Stimulated activated CD4-positive, alpha-beta T cell treated with anti-CD3 and anti-CD28 coated beads, Interleukin-2, amount 100 ng/mL, for 48 hours (primary cell): ENCODE measurements around the gene PRKCZ.
A peak's percentile ranks its signal among the peaks of the same experiment; 100 is the strongest.

ENCODE experiments used
- DNase-seq, 2 donors: peaks; one replicate each; pipeline ENCODE4 v3.0.0-alpha.2; 2020

The PRKCZ gene

GRCh38 chr1:2163205-2163604, 113.0 kb downstream of the PRKCZ start:
- no peak for DNase-seq

- DNase-seq = no peak
These were observed 115.4 kb downstream of the PRKCZ start for GRCh38 chr1:2165646-2166045.

GRCh38 chr1:2166254-2166653, 116.0 kb downstream of the PRKCZ start:
- DNase-seq = no peak

- DNase-seq = no peak
These were observed 116.5 kb downstream of the PRKCZ start for GRCh38 chr1:2166695-2167094.

GRCh38 chr1:2168090-2168489, 117.9 kb downstream of the PRKCZ start:
- DNase-seq = no peak

DNA sequence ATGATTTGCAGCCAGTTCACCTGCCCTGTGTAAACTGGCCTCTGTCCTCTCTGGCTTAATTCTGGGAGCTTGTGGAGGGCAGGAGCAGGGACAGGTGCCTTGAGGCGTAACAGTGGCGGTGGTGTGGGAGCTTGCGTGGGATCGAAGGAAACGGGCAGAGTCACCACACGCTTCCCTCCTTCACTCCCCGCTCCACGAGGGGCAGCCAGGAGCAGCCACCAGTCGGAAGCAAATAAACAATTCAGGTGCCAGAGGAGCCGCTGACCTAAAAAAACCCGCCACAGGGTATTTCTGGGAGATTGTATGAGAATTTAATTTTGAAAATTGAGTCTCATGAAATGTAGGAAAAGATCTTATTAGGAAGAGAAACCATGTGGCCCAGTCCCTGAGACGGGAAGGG, 118.3 kb downstream of the PRKCZ start:
- no peak for DNase-seq

DNA sequence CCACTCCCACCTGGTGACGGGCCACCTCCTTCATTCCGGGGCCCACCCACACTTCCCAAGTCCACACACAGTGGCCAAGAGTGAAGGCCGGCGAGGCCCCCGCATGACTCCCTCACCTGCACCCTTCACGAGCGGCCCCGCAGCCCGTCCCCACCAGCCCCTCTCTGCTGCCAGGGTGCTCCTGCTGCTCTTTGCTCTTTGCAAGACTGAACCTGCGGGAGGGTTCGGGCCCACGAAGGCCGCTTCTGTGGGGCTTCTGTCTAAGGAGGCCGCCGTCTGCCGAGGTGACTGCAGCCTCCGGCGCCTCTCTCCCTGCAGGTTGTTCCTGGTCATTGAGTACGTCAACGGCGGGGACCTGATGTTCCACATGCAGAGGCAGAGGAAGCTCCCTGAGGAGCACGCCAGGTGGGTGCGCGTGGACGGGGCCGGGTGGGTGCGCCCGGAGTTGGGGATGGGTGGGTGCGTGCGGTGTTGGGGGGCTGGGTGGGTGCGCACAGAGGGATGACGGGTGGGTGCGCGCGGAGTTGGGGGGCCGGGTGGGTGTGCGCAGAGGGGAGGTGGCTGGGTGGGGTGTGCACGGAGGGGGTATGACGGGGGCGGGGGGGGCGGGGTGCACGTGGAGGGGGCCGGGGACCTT, 119.1 kb downstream of the PRKCZ start:
- DNase-seq = no peak

DNA sequence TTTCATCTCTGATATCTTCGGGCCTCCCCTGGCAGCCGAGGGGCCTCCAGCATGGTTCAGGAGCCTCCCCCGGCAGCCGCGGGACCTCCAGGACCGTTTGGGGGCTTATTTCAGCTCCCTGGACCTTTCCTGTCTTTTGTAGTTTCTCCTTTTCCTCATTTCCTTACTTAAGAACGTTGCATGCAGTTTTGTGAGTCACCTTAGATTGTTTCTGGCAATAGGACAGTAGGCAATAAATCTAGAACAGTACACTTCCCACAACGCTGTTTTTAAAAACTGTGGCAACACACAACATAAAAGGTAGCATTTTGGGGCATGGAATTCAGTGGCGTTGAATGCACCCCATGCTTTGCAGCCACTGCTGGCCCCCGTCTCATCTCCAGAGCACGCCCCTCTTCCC, 120.0 kb downstream of the PRKCZ start:
- no peak for DNase-seq

DNA sequence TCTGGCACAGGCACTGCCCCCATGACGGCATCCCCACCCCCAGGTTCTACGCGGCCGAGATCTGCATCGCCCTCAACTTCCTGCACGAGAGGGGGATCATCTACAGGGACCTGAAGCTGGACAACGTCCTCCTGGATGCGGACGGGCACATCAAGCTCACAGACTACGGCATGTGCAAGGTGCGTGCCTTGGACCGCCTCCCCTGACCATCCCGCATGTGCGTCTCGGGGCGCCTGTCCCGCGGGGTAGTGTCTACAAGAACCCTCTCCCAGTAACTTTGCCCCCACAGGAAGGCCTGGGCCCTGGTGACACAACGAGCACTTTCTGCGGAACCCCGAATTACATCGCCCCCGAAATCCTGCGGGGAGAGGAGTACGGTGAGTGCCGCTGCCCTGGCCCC, 121.8 kb downstream of the PRKCZ start:
- DNase-seq = no peak

DNA sequence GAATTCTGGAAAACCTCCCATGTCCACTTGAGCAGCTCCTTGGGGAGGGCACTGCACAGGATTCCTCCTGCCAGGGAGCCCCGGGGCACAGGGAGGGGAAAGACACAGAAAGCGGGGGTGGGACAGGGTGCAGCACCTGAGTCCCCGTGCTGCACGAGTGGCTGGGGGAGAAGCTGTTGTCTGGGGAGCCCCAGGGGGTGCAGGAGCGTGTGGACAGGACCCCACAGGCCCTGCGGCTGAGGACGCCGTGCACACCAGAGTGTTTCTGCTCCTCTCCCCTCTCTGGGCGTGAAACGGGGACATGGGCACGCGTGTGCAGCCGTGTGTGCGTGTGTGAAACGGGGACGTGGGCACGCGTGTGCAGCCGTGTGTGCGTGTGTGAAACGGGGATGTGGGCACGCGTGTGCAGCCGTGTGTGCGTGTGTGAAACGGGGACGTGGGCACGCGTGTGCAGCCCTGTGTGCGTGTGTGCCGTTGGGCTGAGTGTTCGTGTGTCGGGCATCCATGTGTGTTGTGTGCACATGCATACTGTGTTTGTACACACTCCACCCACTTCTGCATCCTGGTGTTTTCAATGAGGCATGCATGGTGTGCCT, 122.4 kb downstream of the PRKCZ start:
- no peak for DNase-seq

- no peak for DNase-seq
These were observed 123.5 kb downstream of the PRKCZ start for GRCh38 chr1:2173546-2174347.

GRCh38 chr1:2174348-2175054, 124.3 kb downstream of the PRKCZ start:
- peak; percentile 41 to 51 for DNase-seq

GRCh38 chr1:2175055-2175414, 124.8 kb downstream of the PRKCZ start:
- no peak for DNase-seq

DNA sequence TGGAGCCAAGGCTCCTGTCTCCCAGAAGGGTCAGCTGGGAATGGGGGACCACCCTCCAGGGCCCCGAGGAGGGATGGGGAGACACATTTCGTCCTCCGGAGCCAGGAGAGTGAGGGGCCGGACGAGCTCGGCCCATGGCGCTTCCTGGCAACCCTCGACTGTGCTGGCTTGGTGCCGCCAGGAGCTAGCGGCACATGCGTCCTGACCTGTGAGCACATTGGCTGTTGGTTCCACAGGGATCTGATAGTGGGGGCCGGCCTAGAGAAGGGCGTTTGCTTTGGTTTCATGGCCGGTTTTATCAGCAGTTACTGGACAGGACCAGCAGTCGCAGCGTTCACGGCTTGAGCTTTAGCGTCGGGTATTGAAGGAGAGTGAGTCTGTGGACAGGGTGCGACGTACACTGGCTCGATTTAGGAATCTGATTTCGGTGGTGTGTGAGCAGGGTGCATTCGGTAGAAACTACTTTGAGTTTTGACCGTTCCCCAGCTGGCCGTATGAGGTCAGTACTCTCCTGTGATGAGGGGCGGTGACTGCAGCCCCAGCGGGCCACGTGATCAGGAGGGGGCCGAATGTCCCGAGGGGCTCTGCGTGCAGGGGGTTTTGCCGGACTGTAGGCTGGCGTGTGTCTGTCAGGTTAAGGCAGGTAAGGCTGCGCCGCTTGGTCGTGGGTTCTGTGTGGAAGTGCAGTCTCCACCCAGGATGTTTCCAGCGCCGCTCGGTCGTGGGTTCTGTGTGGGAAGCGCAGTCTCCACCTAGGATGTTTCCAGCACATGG, 125.7 kb downstream of the PRKCZ start:
- DNase-seq = no peak

GRCh38 chr1:2176615-2177014, 126.4 kb downstream of the PRKCZ start:
- DNase-seq = no peak

DNA sequence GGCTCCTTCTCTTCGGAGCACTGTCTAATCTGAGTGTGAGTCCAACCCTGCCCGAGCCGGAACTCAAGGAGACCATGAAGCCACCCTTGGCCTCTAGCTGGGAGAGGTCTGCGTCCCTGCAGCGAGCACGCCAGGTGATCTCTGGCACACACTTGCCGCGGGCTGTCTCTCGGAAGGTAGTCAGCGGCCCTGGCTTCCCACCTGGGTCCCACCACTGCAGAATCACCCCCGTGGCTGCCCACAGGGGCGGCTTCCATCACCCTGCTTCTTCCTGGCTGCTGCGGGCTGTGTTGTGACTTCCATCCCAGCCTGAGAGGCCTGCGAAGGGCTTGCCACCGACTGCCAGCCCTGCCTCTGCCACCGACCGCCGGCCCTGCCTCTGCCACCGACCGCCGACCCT, 127.3 kb downstream of the PRKCZ start:
- DNase-seq = no peak

DNA sequence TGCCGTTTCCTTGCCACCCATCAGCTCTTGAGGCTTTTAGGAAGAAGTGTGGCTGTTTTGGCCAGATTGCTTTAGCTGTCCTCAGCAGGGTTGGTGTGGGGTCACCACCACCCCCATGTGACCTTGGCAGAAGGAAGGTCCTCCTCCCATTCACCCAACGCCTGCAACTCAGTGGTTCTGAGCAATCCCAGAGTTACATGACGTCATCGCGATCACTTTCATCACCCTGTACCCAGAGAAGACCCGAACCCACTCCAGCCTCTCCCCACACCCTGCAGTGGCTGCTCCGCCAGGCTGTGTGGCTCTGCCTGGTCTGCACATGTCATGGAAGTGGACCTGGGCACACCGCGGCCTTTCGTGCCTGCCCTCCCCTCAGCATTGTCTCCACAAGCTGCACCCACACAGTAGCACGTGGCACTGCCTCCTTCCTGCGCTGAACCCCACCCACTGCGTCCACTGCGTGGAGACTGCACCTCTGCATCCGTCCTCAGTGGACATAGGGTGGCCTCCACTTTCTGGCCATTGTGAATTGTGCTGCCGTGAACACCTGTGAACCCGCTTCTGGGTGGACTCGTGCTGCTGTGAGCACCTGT, 127.8 kb downstream of the PRKCZ start:
- no peak for DNase-seq

DNA sequence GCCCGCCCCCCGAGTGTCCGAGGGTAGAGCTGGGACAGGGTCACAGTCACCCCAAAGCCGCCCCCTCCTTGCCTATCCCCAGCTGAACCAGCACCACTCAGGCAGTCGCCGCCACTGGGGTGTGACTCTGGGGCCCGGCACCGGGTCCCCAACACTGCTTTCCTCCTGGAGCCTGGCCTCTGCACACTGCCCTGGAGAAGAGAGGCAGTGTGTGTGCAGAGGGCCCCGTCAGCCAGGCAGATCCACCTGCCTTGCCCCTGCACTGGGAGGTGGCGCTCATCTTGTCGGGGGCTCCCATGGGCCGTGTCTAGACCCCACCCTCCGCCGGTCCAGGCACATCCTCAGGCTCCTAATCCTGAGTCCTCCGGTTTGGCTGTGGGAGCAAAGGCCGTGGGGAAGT, 128.7 kb downstream of the PRKCZ start:
- no peak for DNase-seq

- no peak for DNase-seq
These were observed 129.2 kb downstream of the PRKCZ start for GRCh38 chr1:2179283-2180013.

DNA sequence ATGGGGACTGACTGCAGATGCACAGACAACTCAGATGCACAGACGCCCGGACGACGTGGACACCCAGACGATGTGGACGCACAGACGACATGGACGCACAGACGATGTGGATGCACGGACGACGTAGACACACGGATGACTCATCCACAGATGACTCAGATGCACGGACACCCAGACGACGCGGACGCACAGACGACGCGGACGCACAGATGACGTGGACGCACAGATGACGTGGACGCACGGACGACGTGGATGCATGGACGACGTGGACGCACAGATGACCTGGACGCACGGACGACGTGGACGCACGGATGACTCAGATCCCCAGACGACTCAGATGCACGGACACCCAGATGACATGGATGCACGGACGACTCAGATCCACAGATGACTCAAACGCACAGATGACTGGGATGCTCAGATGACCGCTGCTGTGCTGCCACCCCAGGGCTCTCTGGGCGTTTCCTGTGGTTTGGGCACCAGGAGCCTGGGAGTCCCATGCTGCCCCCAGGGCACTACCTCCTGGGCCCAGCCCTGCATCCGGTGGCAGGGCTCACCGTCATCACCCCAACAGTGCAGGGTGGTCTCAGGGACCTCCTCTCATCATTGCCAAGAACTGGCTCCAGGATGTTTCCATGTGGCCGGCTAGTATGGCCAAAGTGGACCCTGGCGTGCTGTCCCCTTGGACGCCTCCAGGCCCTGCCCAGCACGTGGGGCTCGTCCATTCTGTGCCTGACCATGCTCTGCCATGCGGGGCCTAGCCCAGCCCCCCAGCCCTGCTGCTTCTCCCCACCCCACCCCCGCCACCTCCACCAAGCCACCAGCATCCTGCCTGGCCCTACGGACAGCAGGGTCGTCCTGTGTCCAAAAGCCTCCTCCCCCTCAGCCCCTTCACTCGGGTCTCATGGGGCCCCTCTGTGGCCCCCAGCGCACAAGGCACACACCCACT, 130.4 kb downstream of the PRKCZ start:
- DNase-seq = no peak

DNA sequence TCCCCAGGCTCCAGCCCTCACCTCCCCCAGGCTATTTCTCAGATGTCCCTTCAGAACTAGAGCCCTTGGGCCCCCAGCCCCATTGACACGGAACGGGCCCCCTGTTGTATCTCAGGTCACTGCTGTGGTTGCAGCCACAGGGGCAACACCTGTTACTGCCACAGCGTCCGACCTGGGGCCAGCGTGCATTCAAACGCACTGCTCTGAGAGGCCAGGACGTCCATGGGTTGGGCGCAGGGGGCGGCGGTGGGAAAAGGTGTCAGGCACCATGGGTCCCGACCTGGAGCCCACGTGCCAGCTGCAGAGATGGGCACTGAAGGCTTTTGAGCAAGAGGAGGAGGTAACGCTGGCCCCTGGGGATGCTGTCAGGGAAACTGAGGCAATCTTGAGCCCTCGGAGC, 131.1 kb downstream of the PRKCZ start:
- no peak for DNase-seq
